OCI-LY1 (cell line): ENCODE data around the gene CLK1.

Source experiments
- H2AFZ ChIP-seq: fragments of 200-600 bp; sonication (generic), shearing (Covaris generic); 2 replicates; pipeline ENCODE4 v1.6.0; 2014; ENCODE audit warnings: antibody characterized with exemption, mild to moderate bottlenecking, low read length
- H3F3A ChIP-seq: fragments of 200-600 bp; sonication (generic), shearing (Covaris generic); 2 replicates; pipeline ENCODE4 v1.6.0; 2014; ENCODE audit warnings: mild to moderate bottlenecking, antibody characterized with exemption, low read length, moderate library complexity; ENCODE audit not compliant: insufficient read depth
- H3K27ac ChIP-seq: fragments of 200-600 bp; sonication (generic); 2 replicates; pipeline ENCODE4 v1.5.1; 2014; ENCODE audit warnings: low read length, mixed run types, mild to moderate bottlenecking, low read depth; ENCODE audit not compliant: poor library complexity, severe bottlenecking
- H3K27me3 ChIP-seq: fragments of 200-600 bp; sonication (generic); 2 replicates; pipeline ENCODE4 v1.6.0; 2014; ENCODE audit warnings: antibody characterized with exemption, mild to moderate bottlenecking, low read length, moderate library complexity; ENCODE audit not compliant: insufficient read depth
- H3K36me3 ChIP-seq: fragments of 200-600 bp; sonication (generic); 2 replicates; pipeline ENCODE4 v1.6.1; 2014; ENCODE audit warnings: mild to moderate bottlenecking, antibody characterized with exemption, low read length, moderate library complexity, mixed read lengths; ENCODE audit not compliant: insufficient read depth
- H3K4me1 ChIP-seq: fragments of 200-600 bp; sonication (generic); 2 replicates; pipeline ENCODE4 v1.5.1; 2014; ENCODE audit warnings: mild to moderate bottlenecking, low read length, moderate library complexity; ENCODE audit not compliant: insufficient read depth, severe bottlenecking
- H3K4me2 ChIP-seq: fragments of 200-600 bp; sonication (generic), shearing (Covaris generic); 2 replicates; pipeline ENCODE4 v1.6.1; 2014; ENCODE audit warnings: low read length
- H3K4me3 ChIP-seq: fragments of 200-600 bp; sonication (generic); 2 replicates; pipeline ENCODE4 v1.5.1; 2014; ENCODE audit warnings: low read length, low read depth, mild to moderate bottlenecking, mixed read lengths; ENCODE audit not compliant: poor library complexity, severe bottlenecking
- H3K79me2 ChIP-seq: fragments of 200-600 bp; shearing (Covaris generic); 2 replicates; pipeline ENCODE4 v1.6.1; 2016; ENCODE audit warnings: mixed run types, low read length, mixed read lengths; ENCODE audit not compliant: insufficient read depth
- H3K9ac ChIP-seq: fragments of 200-600 bp; sonication (generic), shearing (Covaris generic); 2 replicates; pipeline ENCODE4 v1.6.1; 2014; ENCODE audit warnings: mild to moderate bottlenecking, low read length, mixed read lengths
- H3K9me2 ChIP-seq: fragments of 200-600 bp; sonication (generic), shearing (Covaris generic); 2 replicates; pipeline ENCODE4 v1.6.1; 2014; ENCODE audit warnings: low read depth, mild to moderate bottlenecking, low read length, mixed read lengths
- H3K9me3 ChIP-seq: fragments of 200-600 bp; shearing (Covaris generic); 2 replicates; pipeline ENCODE4 v1.6.1; 2014; ENCODE audit warnings: low read length, mixed read lengths
- H4K20me1 ChIP-seq: fragments of 200-600 bp; sonication (generic), shearing (Covaris generic); 2 replicates; pipeline ENCODE4 v1.6.0; 2016; ENCODE audit warnings: mild to moderate bottlenecking, low read length; ENCODE audit not compliant: insufficient read depth
- EZH2 ChIP-seq: fragments of 200-600 bp; sonication (generic), shearing (Covaris generic); IDR thresholded peaks from 2 replicates; pipeline ENCODE4 v1.8.0; 2017; ENCODE audit warnings: borderline replicate concordance, mixed run types, mild to moderate bottlenecking, antibody characterized with exemption, low read length, moderate library complexity, mixed read lengths
- TF ChIP-seq, protein P1 (sequence below): fragments of 200-600 bp; sonication (generic), shearing (Covaris generic); IDR thresholded peaks from 2 replicates; pipeline ENCODE4 v1.5.1; 2017; ENCODE audit warnings: mild to moderate bottlenecking, antibody characterized with exemption, low read length, moderate library complexity, mixed read lengths

The CLK1 gene

DNA sequence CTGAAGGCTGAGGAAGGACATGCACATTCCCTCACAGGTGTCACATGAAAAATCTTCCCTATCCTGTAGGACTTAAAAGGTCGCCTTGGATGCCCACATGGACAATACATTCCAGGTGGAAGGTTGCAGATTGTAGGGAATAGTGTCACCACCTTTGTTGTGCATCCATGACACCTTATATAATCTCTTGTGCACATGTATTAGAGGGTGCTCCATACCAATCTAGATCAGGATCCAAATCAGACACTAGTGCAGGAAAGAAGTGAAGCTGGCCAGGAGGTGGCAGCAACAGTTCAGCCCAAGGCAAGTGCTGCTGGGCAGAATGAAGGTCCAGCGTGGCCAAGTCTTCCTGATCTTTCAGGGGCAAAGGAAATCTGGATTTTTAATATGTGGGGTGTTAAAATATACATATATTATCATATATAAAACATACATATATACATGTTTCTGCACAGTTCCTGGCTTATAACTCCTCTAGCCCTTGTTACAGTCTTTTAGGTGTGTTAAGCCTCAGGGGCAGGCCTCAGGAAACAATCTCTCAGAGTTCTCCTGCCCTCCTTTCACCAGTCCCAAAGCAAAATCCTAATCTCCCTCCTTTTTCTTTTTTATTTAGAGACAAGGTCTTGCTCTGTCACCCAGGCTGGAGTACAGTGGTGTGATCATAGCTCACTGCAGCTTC lies 41.3 kb upstream of the CLK1 start:
- H3K9ac ChIP-seq, result no peak overlapping the region
- peaks cover 52% of the 10 kb centered on the region for H3K36me3 ChIP-seq
- H3F3A ChIP-seq, result no peaks in the 10 kb centered on the region; the same call in 1 of the 2 replicates

GRCh38 chr2:200901459-200902072 lies 37.1 kb upstream of the CLK1 start:
- Histone ChIP-seq H3K4me1 (no peaks in the 10 kb centered on the region), H3K9me3 (no peaks in the 10 kb centered on the region), H3K36me3 (peaks cover 75% of the 10 kb centered on the region), H4K20me1 (no peaks in the 10 kb centered on the region), H3K27me3 (no peaks in the 10 kb centered on the region), H3F3A (no peaks in the 10 kb centered on the region; the same call in 1 of the 2 replicates), H3K4me2 (no peak overlapping the region), H3K9ac (no peak overlapping the region), H2AFZ (no peak overlapping the region), H3K27ac (no peak overlapping the region), H3K9me2 (no peaks in the 10 kb centered on the region), H3K4me3 (no peak overlapping the region), H3K79me2 (no peaks in the 10 kb centered on the region)
- TF ChIP-seq EZH2, result no peak
- TF ChIP-seq, protein P1, sequence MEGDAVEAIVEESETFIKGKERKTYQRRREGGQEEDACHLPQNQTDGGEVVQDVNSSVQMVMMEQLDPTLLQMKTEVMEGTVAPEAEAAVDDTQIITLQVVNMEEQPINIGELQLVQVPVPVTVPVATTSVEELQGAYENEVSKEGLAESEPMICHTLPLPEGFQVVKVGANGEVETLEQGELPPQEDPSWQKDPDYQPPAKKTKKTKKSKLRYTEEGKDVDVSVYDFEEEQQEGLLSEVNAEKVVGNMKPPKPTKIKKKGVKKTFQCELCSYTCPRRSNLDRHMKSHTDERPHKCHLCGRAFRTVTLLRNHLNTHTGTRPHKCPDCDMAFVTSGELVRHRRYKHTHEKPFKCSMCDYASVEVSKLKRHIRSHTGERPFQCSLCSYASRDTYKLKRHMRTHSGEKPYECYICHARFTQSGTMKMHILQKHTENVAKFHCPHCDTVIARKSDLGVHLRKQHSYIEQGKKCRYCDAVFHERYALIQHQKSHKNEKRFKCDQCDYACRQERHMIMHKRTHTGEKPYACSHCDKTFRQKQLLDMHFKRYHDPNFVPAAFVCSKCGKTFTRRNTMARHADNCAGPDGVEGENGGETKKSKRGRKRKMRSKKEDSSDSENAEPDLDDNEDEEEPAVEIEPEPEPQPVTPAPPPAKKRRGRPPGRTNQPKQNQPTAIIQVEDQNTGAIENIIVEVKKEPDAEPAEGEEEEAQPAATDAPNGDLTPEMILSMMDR, result peak; percentile 88

More for the DNA sequence above, 41.3 kb upstream of the CLK1 start:
- no peaks in the 10 kb centered on the region for H4K20me1 ChIP-seq
- no peaks in the 10 kb centered on the region for H3K79me2 ChIP-seq
- H2AFZ ChIP-seq, result no peak overlapping the region
- H3K4me3 ChIP-seq, result no peak overlapping the region
- H3K4me1 ChIP-seq, result no peaks in the 10 kb centered on the region
- no peak for TF ChIP-seq EZH2
- TF ChIP-seq, protein P1, result peak; percentile 75
- H3K9me3 ChIP-seq, result no peaks in the 10 kb centered on the region
- no peaks in the 10 kb centered on the region for H3K9me2 ChIP-seq
- H3K27me3 ChIP-seq, result no peaks in the 10 kb centered on the region
- no peak overlapping the region for H3K27ac ChIP-seq
- no peak overlapping the region for H3K4me2 ChIP-seq

DNA sequence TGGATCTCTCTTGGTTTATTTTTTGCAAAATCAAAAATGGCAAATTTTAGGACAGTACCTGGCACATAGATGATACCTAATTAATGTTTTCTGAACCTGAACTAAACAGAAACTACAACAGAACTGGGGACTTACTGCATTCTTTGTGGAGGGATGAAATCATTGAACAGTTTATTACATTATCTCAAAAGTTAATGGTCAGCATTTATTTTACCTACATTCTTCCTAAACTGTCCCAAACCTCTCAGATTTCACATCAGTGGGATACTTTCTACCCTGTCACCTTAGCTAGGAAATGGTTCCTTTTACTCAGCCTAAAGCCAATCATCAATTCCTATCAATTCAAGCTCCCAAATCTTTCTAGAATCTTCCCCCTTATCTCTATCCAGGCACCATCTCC lies 35.0 kb upstream of the CLK1 start:
- Histone ChIP-seq H3K36me3 (peaks cover 84% of the 10 kb centered on the region), H3K27ac (no peak overlapping the region), H3K4me1 (no peaks in the 10 kb centered on the region)

More for the DNA sequence above, 35.0 kb upstream of the CLK1 start:
- Histone ChIP-seq H3F3A (no peaks in the 10 kb centered on the region; the same call in 1 of the 2 replicates), H3K9me3 (no peaks in the 10 kb centered on the region), H3K4me2 (no peak overlapping the region), H3K9me2 (no peaks in the 10 kb centered on the region), H4K20me1 (no peaks in the 10 kb centered on the region), H3K79me2 (no peaks in the 10 kb centered on the region), H3K4me3 (no peak overlapping the region), H3K9ac (no peak overlapping the region), H3K27me3 (no peaks in the 10 kb centered on the region), H2AFZ (no peak overlapping the region)
- TF ChIP-seq, protein P1, result no peak
- TF ChIP-seq EZH2, result no peak
